CD4-positive, alpha-beta T cell treated with Interleukin-21 for 1 hour (primary cell): ENCODE data around the gene PLB1.

Source experiments
- DNase-seq: peaks from one replicate; pipeline ENCODE4 v3.0.0-alpha.2; 2020

PLB1 gene

DNA sequence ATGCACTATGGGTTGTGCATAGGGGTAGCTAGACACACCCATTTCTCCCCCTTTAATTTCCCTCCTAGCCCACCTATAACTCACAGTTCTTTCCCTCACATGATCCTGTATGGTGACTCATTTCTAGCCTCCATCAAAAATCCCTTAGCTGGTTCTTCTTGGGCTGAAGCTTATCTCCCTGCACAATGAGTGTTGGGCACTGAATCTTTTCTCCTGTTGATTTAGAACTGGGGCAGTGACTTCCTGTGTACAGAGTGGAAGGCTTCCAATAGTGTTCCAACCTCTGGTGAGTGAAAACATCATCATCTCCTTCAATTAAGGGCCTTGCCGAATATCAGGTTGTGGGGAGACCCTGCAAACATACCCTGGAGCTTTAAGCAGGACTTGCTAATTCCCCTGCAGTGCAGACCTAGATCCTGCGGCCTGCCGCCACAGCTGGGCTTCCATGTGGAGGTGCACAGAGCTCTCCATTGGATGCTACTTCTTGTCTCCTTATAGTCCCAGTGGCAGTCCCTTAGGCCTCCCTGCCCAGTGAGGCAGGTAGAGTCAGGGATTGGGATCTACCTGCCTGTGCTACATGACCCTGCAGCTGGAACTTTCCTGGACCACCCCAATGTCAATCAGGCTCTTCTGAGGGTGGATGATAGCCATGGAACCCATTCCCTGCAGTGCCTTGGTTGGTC lies 121.8 kb downstream of the PLB1 start:
- DNase-seq = no peak

- DNase-seq = no peak
Observed at GRCh38 chr2:28618221-28619141, 122.6 kb downstream of the PLB1 start.

GRCh38 chr2:28619213-28620196 lies 123.6 kb downstream of the PLB1 start:
- peak; percentile 11 for DNase-seq

- DNase-seq = peak; percentile 36
Observed at GRCh38 chr2:28620291-28620793, 124.5 kb downstream of the PLB1 start.

DNA sequence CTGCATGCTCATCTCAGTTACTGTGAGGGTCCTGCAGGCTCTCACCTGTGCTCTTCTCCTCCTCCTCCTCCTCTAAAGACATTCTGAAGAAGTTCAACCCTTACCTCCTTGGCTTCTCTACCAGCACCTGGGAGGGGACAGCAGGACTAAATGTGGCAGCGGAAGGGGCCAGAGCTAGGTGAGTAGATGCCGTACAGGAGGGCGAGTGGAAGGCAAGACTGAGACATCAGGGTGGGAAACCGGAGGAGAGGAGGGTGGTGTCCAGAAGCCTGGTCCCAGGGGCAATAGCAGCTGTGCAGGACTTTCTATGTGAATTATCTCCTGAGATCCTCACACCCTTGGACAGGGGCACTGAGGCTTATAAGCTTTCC lies 124.9 kb downstream of the PLB1 start:
- DNase-seq = peak; percentile 10

DNA sequence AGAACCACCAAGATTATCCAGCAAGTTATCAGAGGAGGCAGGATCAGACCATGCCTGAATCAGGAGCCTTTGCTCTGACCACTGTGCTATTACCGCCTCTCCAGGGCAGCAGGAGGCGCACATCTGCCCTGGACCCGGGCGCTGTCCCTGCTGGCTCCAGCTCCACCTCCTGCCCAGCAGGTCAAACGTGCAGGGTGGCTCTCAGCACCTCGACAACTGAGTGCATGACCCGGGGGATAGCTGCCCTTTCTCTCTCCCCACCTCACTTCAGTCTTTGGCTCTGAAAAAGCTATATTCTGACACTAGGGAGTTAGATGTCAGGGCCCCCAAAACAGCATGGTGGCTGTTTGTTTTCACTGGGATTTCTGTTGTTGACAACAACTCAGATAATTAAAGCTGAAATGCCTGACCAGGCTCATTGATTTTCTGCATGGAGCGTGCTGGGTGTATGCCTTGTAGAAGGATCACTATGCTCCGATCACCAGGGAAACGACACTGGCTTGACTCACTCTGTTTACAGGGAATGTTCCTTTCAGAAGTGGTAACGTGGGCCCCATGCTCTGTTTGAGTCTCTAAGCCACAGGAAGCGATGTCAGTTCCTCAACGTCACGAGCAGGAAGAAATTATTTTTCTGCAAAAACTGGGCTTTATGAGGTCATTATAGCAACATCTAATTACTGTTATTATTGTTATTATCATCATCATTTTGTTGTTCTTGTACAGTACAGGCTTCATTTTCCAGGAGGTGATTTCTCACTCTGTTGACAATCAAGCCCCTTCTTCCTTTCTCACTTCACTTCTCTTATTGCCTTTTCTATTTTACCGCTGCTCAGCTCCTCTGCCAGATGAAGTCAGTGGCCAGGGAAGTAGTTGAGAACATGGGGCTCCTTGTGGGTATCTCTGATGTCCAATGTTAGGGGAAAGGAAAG lies 125.6 kb downstream of the PLB1 start:
- DNase-seq = peak; percentile 96

DNA sequence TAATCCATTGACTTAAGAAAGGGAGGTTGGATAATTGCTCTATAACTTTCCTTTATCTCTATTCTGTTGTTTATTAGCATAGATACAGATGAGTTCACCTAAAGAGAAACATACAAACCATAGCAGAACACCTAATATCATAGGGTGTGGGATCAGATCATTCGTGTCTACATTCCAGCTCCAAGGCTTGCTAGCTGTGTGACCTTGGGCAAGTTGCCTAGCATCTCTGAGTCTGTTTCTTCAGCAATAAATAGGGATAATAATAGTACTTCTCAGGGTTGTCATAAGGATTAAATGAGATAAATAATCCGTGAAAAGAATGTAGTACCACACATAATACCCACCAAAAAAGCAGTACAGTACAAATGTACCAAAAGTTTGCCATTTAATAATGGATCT lies 126.2 kb downstream of the PLB1 start:
- no peak for DNase-seq

GRCh38 chr2:28623582-28624405 lies 127.9 kb downstream of the PLB1 start:
- DNase-seq = peak; percentile 31

DNA sequence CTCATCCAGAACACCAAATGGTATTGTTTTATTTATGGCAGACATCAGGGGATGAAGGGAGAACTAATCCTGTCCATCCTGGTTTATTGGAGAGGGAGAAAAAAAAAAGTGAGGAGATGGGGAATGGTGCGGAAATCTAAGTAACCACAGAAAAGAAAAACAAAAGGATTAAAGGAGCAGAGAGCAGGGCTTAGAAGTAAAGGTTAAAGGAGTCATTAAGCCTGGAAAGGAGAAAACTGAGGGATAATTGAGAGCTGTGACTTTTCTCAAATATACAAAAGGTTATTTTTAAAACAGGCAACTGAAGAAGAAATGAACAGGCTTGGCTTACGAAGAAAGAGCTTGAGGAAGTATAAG lies 128.6 kb downstream of the PLB1 start:
- DNase-seq = no peak

DNA sequence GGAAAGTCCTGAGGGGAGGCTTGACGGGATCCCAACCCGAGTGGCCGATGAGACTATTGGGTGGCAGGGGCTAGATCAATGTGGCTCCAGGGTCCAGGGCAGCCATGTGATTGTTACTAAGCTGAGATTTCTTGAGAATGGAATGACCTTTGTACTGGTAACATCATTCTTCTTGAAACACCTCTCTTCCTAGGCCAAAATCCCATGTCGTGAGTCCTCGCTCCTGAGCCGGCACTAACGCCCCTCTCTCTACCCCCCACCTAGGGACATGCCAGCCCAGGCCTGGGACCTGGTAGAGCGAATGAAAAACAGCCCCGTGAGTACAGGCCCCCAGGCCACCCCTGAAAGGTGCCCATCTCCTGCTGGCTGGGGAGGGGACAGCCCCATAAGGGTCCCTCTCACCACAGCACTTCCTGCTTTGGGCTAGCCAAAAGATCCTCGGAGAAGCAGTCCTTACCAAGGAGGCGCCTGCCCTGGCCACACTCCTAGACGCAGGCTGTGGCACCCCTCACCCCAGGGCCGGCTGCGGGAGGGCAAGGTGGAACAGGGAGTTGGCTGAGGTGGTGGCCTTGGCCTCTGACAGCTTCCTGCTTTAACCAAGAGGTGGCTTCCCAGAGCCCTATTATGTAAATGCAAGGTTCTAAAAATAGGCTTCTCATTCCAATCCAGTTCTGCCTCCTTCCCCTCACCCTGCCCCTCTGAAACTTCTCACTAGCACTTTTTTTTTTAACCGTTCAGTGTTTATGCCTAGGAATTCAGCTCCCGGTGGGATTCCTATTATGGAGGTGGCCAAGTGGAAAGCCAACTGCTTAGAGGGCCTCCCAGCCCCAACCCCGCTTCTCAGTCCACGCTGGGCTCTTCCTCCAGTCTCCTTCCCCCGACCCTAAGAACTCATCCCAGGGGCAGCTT lies 129.2 kb downstream of the PLB1 start:
- peak; percentile 89 for DNase-seq

DNA sequence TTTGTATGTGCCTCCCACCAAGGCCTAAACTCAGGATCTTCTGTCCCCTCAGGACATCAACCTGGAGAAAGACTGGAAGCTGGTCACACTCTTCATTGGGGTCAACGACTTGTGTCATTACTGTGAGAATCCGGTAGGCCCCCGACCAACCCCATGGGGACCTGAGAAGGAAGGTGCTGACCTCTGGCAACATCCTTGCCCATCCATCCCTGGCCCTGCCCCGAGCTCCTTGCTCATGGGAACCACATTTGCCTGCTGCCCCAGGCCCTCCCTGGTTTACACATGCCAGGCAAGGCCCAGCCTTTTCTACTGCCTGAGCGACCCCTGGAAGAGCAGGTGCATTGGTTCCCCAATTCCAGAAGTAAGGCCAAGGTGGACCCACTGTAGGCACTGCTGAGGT lies 130.5 kb downstream of the PLB1 start:
- no peak for DNase-seq

GRCh38 chr2:28626891-28627421 lies 131.1 kb downstream of the PLB1 start:
- no peak for DNase-seq

DNA sequence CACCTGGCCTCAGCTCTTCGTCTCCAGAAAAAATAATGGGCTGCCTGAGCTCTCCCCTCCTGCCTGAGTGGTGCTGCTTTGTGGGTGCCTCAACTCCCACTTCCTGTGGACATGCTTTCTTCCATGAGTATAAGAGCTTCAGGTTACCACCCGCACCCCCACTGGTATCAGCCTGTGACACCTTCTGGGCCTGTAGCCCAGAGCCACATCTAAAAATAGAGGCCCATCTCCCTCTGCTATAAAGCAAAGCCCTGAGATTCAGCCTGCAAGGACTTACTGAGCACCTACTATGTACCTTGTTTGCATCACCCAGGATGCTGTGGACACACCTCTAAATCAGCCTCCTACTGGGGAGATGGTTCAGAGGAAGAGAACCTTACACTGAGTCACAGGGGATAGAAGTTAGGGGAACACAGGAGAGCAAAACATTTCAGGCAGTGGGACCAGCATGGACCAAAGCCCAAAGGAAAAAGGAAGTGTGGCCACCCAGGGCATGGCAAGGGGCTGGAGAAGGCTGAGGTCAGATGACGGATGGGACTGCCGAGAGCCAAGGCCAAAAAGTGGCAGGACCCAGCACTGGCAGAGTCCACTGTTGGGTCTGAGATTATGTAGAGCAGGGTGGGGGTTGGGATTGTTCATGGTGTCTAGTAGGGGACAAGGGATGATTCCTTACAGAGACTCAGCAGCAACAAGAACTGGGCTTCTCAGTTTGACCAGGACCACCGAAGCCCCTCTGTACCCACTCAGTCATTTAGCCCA lies 132.0 kb downstream of the PLB1 start:
- DNase-seq = no peak

GRCh38 chr2:28628506-28628905 lies 132.6 kb downstream of the PLB1 start:
- DNase-seq = no peak

DNA sequence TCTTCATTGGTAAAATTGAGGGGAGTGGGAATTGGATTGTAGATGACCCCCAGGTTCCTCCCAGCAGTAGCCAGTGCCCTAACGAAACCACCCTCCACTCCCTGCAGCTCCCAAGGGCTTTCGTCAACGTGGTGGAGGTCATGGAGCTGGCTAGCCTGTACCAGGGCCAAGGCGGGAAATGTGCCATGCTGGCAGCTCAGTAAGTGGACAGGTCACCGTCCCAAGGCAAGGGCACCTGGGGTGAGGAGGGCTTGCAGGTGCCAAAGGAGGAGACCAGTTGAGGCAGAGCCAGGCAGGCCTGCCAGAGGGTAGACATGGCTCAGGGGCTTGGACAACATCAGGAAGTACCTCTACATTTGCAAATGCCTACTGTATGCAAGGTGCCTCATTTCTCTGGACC lies 133.1 kb downstream of the PLB1 start:
- DNase-seq = no peak

- DNase-seq = no peak
Observed at GRCh38 chr2:28629910-28630309, 134.1 kb downstream of the PLB1 start.

- no peak for DNase-seq
Observed at GRCh38 chr2:28630341-28630740, 134.5 kb downstream of the PLB1 start.

DNA sequence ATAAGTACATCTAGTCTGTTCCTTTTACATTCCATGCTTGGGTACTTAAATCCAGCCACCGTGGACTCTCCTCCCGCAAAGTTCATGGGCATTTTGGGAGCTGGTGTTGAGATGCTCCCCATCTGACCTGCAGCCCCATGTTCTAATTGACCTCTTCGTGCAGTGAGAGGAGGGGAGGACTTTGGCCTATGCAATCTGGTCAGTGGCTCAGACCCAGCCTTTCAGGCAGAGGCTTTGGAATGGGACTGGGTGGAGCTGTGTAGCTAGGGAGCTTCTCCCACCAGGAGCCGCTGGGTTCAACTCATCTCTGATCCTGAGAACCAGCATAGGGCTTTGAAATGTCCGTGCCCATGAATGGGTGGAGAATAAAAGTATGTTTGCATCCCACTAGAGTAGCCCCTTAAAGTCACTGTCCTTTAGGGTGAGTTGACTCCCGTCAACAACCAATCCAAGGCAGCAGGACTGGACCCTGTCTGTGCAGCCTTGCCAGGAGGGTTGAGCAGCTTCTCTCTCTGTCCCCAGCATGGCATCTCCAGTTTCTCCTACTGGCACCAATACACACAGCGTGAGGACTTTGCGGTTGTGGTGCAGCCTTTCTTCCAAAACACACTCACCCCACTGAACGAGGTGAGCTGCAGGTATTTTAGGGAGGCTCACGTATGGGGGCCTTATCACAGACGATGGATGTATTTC lies 135.8 kb downstream of the PLB1 start:
- no peak for DNase-seq
